SK-N-SH treated with all-trans-retinoic acid at 6 μM for 48 hours (cell line): Measurements from ENCODE around the gene SLC9B1.

Experiments used
- ATAC-seq: fragments of 200-7000 bp; cut with Tn5 transposase; 3 replicates; pipeline ENCODE4 v1.9.1; 2020; ENCODE audit warnings: mild to moderate bottlenecking, moderate library complexity
- ARNTL ChIP-seq: fragments of 450-650 bp; formaldehyde crosslinking; IDR thresholded peaks from 2 replicates; pipeline ENCODE4 v1.5.0; 2020; ENCODE audit warnings: low read depth, mild to moderate bottlenecking, moderate library complexity, borderline replicate concordance
- BACH2 ChIP-seq: fragments of 250-450 bp; sonication (Bioruptor Pico); IDR thresholded peaks from 2 replicates; pipeline ENCODE4 v1.9.0; 2021; ENCODE audit warnings: mild to moderate bottlenecking, borderline replicate concordance
- CSDC2 ChIP-seq: fragments of 250-450 bp; sonication (Bioruptor Pico); IDR thresholded peaks from 2 replicates; pipeline ENCODE4 v1.5.0; 2020; ENCODE audit warnings: mild to moderate bottlenecking, moderate library complexity
- ESRRG ChIP-seq: fragments of 250-450 bp; sonication (Bioruptor Pico); IDR thresholded peaks from 2 replicates; pipeline ENCODE4 v1.6.1; 2021; ENCODE audit warnings: mild to moderate bottlenecking
- ISL1 ChIP-seq: fragments of 250-450 bp; sonication (Bioruptor Pico); IDR thresholded peaks from 2 replicates; pipeline ENCODE4 v2.1.2; 2022; ENCODE audit warnings: mild to moderate bottlenecking, moderate library complexity
- OSR1 ChIP-seq: fragments of 250-450 bp; sonication (Bioruptor Pico); IDR thresholded peaks from 2 replicates; pipeline ENCODE4 v1.8.0; 2022; ENCODE audit warnings: moderate library complexity, mild to moderate bottlenecking, inconsistent platforms
- PPARA ChIP-seq: fragments of 250-450 bp; sonication (Bioruptor Pico); IDR thresholded peaks from 2 replicates; pipeline ENCODE4 v1.5.0; 2020; ENCODE audit warnings: mild to moderate bottlenecking, borderline replicate concordance
- RARB ChIP-seq: fragments of 250-450 bp; sonication (Bioruptor Pico); IDR thresholded peaks from 2 replicates; pipeline ENCODE4 v1.8.0; 2021; ENCODE audit warnings: mild to moderate bottlenecking, moderate library complexity
- SNAI2 ChIP-seq: fragments of 250-450 bp; sonication (Bioruptor Pico); IDR thresholded peaks from 2 replicates; pipeline ENCODE4 v1.5.0; 2020; ENCODE audit warnings: mild to moderate bottlenecking, moderate library complexity
- TCF4 ChIP-seq: fragments of 250-450 bp; sonication (Bioruptor Pico); IDR thresholded peaks from 2 replicates; pipeline ENCODE4 v1.8.0; 2021; ENCODE audit warnings: mild to moderate bottlenecking, moderate library complexity, borderline replicate concordance
- ZC3H10 ChIP-seq: fragments of 250-450 bp; sonication (Bioruptor Pico); IDR thresholded peaks from 2 replicates; pipeline ENCODE4 v1.5.1; 2021; ENCODE audit warnings: mild to moderate bottlenecking, moderate library complexity
- ZFP30 ChIP-seq: fragments of 450-650 bp; formaldehyde crosslinking; IDR thresholded peaks from 2 replicates; pipeline ENCODE4 v1.5.0; 2022; ENCODE audit warnings: mild to moderate bottlenecking, moderate library complexity
- ZNF565 ChIP-seq: fragments of 450-650 bp; formaldehyde crosslinking; conservative IDR thresholded peaks from 2 replicates; pipeline ENCODE4 v1.5.0; 2020; ENCODE audit warnings: low read depth, mild to moderate bottlenecking, moderate library complexity
- ZNF70 ChIP-seq: fragments of 450-650 bp; formaldehyde crosslinking; IDR thresholded peaks from 2 replicates; pipeline ENCODE4 v1.5.0; 2020; ENCODE audit warnings: mild to moderate bottlenecking, moderate library complexity
- ZNF8 ChIP-seq: fragments of 450-650 bp; formaldehyde crosslinking; IDR thresholded peaks from 2 replicates; pipeline ENCODE4 v1.5.0; 2020; ENCODE audit warnings: mild to moderate bottlenecking, moderate library complexity
- TF ChIP-seq, protein P1 (sequence below): fragments of 250-450 bp; sonication (Bioruptor Pico); IDR thresholded peaks from 2 replicates; pipeline ENCODE4 v1.8.0; 2021; ENCODE audit warnings: low read depth, mild to moderate bottlenecking, moderate library complexity, borderline replicate concordance
- TF ChIP-seq, protein P2 (sequence below): fragments of 250-450 bp; sonication (Bioruptor Pico); IDR thresholded peaks from 2 replicates; pipeline ENCODE4 v1.5.0; 2020; ENCODE audit warnings: mild to moderate bottlenecking, moderate library complexity
- TF ChIP-seq, protein P3 (sequence below): fragments of 250-450 bp; sonication (Bioruptor Pico); IDR thresholded peaks from 2 replicates; pipeline ENCODE4 v1.5.1; 2021; ENCODE audit warnings: mild to moderate bottlenecking, moderate library complexity
- TF ChIP-seq, protein P4 (sequence below): fragments of 250-450 bp; sonication (Bioruptor Pico); IDR thresholded peaks from 2 replicates; pipeline ENCODE4 v1.8.0; 2020; ENCODE audit warnings: mild to moderate bottlenecking, moderate library complexity, borderline replicate concordance
- TF ChIP-seq, protein P5 (sequence below): fragments of 250-450 bp; sonication (Bioruptor Pico); IDR thresholded peaks from 2 replicates; pipeline ENCODE4 v1.5.1; 2020; ENCODE audit warnings: low read depth, mild to moderate bottlenecking, moderate library complexity

The SLC9B1 gene

DNA sequence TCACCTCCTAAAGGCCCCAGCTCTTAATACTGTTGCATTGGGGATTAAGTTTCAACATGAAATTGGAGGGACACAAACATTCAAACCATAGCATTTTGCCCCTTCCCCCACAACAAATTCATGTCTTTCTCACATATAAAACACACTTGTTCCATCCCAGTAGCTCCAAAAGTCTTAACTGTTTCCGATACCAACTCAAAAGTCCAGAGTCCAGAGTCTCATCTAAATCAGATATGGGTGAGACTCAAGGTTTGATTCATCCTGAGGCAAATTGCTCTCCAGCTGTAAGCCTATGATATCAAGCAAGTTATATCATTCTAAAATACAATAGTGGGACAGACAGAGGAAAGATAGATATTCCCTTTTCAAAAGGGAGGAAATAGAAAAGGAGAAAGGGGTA lies 8.7 kb downstream of the SLC9B1 start:
- no peak for ATAC-seq
- TF ChIP-seq ISL1 (CRISPR knock-in tag), result no peak
- TF ChIP-seq PPARA (CRISPR knock-in tag), result no peak
- TF ChIP-seq TCF4 (CRISPR knock-in tag), result no peak
- no peak for TF ChIP-seq BACH2 (CRISPR knock-in tag)
- no peak for TF ChIP-seq ZNF8 (CRISPR knock-in tag)
- no peak for TF ChIP-seq OSR1 (CRISPR knock-in tag)

DNA sequence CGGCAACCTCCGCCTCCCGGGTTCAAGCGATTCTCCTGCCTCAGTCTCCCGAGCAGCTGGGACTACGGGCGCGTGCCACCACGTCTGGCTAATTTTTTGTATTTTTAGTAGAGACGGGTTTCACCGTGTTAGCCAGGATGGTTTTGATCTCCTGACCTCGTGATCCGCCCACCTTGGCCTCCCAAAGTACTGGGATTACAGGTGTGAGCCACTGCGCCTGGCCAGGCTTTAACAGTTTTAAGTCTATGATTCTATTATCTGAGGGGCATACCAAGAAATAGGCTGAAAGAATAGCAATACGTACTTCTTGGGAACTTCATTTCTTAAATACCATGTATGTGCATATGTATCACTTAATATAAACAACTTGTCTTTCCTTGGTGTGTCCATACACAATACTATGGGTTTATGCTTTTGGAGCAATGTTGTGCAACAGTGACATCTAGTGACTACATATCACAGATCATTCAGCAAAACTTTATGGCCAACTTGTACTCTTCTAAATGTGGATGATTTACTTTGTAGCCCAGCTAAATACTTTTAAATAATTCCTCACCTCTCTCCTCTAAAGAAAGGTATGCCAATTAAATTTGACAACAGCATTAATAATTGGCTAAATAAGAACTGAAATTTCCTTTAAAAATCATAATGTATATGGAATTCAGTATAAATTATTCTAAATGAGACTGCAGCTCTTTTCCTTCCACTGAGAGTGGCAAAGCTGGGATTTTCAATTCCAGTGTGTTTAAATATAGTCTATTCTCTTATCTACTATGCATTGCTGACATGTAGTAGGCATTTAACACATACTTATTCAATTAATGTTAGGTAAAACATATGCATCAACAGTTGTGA lies 10.4 kb downstream of the SLC9B1 start:
- ATAC-seq, result peak; percentile 96
- TF ChIP-seq OSR1 (CRISPR knock-in tag) (no peak), TCF4 (CRISPR knock-in tag) (no peak), SNAI2 (CRISPR knock-in tag) (no peak), ZC3H10 (CRISPR knock-in tag) (no peak), ESRRG (CRISPR knock-in tag) (no peak), ZFP30 (CRISPR knock-in tag) (no peak), ZNF565 (CRISPR knock-in tag) (no peak), ARNTL (CRISPR knock-in tag) (no peak)
- TF ChIP-seq, protein P1, sequence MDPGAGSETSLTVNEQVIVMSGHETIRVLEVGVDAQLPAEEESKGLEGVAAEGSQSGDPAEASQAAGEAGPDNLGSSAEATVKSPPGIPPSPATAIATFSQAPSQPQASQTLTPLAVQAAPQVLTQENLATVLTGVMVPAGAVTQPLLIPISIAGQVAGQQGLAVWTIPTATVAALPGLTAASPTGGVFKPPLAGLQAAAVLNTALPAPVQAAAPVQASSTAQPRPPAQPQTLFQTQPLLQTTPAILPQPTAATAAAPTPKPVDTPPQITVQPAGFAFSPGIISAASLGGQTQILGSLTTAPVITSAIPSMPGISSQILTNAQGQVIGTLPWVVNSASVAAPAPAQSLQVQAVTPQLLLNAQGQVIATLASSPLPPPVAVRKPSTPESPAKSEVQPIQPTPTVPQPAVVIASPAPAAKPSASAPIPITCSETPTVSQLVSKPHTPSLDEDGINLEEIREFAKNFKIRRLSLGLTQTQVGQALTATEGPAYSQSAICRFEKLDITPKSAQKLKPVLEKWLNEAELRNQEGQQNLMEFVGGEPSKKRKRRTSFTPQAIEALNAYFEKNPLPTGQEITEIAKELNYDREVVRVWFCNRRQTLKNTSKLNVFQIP (CRISPR knock-in tag), result no peak
- TF ChIP-seq, protein P2, sequence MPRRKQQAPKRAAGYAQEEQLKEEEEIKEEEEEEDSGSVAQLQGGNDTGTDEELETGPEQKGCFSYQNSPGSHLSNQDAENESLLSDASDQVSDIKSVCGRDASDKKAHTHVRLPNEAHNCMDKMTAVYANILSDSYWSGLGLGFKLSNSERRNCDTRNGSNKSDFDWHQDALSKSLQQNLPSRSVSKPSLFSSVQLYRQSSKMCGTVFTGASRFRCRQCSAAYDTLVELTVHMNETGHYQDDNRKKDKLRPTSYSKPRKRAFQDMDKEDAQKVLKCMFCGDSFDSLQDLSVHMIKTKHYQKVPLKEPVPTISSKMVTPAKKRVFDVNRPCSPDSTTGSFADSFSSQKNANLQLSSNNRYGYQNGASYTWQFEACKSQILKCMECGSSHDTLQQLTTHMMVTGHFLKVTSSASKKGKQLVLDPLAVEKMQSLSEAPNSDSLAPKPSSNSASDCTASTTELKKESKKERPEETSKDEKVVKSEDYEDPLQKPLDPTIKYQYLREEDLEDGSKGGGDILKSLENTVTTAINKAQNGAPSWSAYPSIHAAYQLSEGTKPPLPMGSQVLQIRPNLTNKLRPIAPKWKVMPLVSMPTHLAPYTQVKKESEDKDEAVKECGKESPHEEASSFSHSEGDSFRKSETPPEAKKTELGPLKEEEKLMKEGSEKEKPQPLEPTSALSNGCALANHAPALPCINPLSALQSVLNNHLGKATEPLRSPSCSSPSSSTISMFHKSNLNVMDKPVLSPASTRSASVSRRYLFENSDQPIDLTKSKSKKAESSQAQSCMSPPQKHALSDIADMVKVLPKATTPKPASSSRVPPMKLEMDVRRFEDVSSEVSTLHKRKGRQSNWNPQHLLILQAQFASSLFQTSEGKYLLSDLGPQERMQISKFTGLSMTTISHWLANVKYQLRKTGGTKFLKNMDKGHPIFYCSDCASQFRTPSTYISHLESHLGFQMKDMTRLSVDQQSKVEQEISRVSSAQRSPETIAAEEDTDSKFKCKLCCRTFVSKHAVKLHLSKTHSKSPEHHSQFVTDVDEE (CRISPR knock-in tag), result no peak
- TF ChIP-seq, protein P3, sequence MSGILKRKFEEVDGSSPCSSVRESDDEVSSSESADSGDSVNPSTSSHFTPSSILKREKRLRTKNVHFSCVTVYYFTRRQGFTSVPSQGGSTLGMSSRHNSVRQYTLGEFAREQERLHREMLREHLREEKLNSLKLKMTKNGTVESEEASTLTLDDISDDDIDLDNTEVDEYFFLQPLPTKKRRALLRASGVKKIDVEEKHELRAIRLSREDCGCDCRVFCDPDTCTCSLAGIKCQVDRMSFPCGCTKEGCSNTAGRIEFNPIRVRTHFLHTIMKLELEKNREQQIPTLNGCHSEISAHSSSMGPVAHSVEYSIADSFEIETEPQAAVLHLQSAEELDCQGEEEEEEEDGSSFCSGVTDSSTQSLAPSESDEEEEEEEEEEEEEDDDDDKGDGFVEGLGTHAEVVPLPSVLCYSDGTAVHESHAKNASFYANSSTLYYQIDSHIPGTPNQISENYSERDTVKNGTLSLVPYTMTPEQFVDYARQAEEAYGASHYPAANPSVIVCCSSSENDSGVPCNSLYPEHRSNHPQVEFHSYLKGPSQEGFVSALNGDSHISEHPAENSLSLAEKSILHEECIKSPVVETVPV, result no peak

DNA sequence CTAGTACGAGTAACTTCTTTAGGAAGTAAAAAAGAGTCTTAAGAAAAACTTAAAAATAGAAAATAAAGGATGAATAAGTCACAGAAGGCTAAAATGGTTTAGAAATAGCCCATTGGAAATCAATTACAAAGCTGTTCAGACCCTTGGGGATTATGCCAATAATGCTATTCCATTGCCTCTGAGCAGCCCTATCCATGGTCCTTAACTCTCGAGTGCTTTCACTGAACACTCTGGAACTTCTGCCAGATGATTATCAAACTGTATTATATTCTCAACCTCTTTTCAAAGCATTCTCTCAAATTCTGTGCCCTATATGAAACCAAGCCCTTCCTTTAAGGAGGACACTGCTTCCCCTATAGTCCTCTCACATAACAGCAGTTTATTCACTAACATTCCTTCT lies 17.0 kb downstream of the SLC9B1 start:
- 0 out of 3 replicates have a peak, but pooled peaks have one; percentile 26 for ATAC-seq
- TF ChIP-seq RARB (CRISPR knock-in tag) (no peak), SNAI2 (CRISPR knock-in tag) (no peak), CSDC2 (CRISPR knock-in tag) (no peak), ZNF70 (CRISPR knock-in tag) (no peak), OSR1 (CRISPR knock-in tag) (no peak)
- TF ChIP-seq, protein P4, sequence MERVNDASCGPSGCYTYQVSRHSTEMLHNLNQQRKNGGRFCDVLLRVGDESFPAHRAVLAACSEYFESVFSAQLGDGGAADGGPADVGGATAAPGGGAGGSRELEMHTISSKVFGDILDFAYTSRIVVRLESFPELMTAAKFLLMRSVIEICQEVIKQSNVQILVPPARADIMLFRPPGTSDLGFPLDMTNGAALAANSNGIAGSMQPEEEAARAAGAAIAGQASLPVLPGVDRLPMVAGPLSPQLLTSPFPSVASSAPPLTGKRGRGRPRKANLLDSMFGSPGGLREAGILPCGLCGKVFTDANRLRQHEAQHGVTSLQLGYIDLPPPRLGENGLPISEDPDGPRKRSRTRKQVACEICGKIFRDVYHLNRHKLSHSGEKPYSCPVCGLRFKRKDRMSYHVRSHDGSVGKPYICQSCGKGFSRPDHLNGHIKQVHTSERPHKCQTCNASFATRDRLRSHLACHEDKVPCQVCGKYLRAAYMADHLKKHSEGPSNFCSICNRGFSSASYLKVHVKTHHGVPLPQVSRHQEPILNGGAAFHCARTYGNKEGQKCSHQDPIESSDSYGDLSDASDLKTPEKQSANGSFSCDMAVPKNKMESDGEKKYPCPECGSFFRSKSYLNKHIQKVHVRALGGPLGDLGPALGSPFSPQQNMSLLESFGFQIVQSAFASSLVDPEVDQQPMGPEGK (CRISPR knock-in tag), result no peak
- TF ChIP-seq, protein P2 (CRISPR knock-in tag), result no peak
- TF ChIP-seq, protein P5, sequence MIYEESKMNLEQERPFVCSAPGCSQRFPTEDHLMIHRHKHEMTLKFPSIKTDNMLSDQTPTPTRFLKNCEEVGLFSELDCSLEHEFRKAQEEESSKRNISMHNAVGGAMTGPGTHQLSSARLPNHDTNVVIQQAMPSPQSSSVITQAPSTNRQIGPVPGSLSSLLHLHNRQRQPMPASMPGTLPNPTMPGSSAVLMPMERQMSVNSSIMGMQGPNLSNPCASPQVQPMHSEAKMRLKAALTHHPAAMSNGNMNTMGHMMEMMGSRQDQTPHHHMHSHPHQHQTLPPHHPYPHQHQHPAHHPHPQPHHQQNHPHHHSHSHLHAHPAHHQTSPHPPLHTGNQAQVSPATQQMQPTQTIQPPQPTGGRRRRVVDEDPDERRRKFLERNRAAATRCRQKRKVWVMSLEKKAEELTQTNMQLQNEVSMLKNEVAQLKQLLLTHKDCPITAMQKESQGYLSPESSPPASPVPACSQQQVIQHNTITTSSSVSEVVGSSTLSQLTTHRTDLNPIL (CRISPR knock-in tag), result no peak
